K562 (cell line): ENCODE measurements around the gene CSTB. TPM values are rescaled to one million over a fixed set of nuclear protein-coding genes. Genes with fewer than 3 reads are reported as not detected.

Experiments used
- ATAC-seq: fragments of 200-7000 bp; cut with Tn5 transposase; 3 replicates; pipeline ENCODE4 v1.9.1; 2020; ENCODE audit warnings: moderate library complexity
- BruUV-seq: library from RNA; stranded (reverse); fragments of 400-500 nt; replicated peaks from 2 replicates; lab custom pipeline; 2021; lab: Mats Ljungman, UMichigan
- CTCF ChIA-PET: fragments of 300-600 bp; formaldehyde crosslinking; extraction: SDS; loops from one replicate; lab custom pipeline; 2021; ENCODE audit warnings: low intra/inter-chr PET ratio; lab: Yijun Ruan, JAX
- POLR2A ChIA-PET: fragments of 300-600, 350-650 bp; sonication (Branson Sonifier 250); formaldehyde crosslinking; extraction: SDS; loops from one replicate; lab custom pipeline; 2021; ENCODE audit warnings: antibody characterized with exemption, inconsistent platforms; lab: Yijun Ruan, JAX
- DNase-seq, 4 experiments: peaks; one replicate each; pipeline versions ENCODE4 v3.0.0 to v3.0.0-alpha.2; 2011 to 2018; ENCODE audit warnings: low spot score in 3 of 4, mixed read lengths in 3 of 4; ENCODE audit errors: extremely low read depth in 1 of 4
- FAIRE-seq: peaks from 2 replicates; lab custom pipeline; 2011; peaks lifted over from hg19 to GRCh38; lab: Jason Lieb, UNC
- H2AFZ ChIP-seq: 2 replicates; pipeline ENCODE4 v1.6.0; 2011; ENCODE audit warnings: low read depth, low read length, control low read depth, inconsistent platforms
- H3K27ac ChIP-seq: fragments of 200-600 bp; 3 replicates; pipeline ENCODE4 v1.8.0; 2011; ENCODE audit warnings: low read depth, mild to moderate bottlenecking, control low read depth, inconsistent platforms, low read length, moderate library complexity, mixed read lengths; ENCODE audit errors: extremely low read depth
- H3K27me3 ChIP-seq, 2 experiments: fragments of 300-600 bp in 1 of 2; 2 replicates in 1 of 2; 3 replicates in 1 of 2; pipeline versions ENCODE4 v1.6.0 to v1.8.0; 2011; ENCODE audit warnings: inconsistent platforms in 2 of 2, low read length in 2 of 2, mild to moderate bottlenecking in 1 of 2, mixed read lengths in 1 of 2, moderate library complexity in 1 of 2; ENCODE audit not compliant: control insufficient read depth in 2 of 2, insufficient read depth in 2 of 2
- H3K36me3 ChIP-seq: fragments of 300-600 bp; 3 replicates; pipeline ENCODE4 v1.8.0; 2011; ENCODE audit warnings: mild to moderate bottlenecking, low read length, inconsistent platforms; ENCODE audit not compliant: control insufficient read depth, insufficient read depth
- H3K4me1 ChIP-seq, 2 experiments: fragments of 200-600 bp in 1 of 2; replicated peaks in 1 of 2; 2 replicates in 1 of 2; 3 replicates in 1 of 2; pipeline versions ENCODE4 v1.5.1 to v1.8.0; 2011; ENCODE audit warnings: inconsistent platforms in 2 of 2, low read length in 2 of 2, mild to moderate bottlenecking in 1 of 2, mixed read lengths in 1 of 2, moderate library complexity in 1 of 2; ENCODE audit not compliant: control insufficient read depth in 2 of 2, insufficient read depth in 2 of 2
- H3K4me2 ChIP-seq: 2 replicates; pipeline ENCODE4 v1.6.1; 2011; ENCODE audit warnings: low read length, control low read depth, inconsistent platforms, mixed read lengths; ENCODE audit not compliant: insufficient read depth
- H3K4me3 ChIP-seq: fragments of 200-600 bp; sonication (generic), shearing (Covaris generic); 2 replicates; pipeline ENCODE4 v1.5.1; 2016; ENCODE audit warnings: control low read depth, inconsistent platforms
- H3K79me2 ChIP-seq: fragments of 200-600 bp; 3 replicates; pipeline ENCODE4 v1.8.0; 2011; ENCODE audit warnings: low read length, inconsistent platforms; ENCODE audit not compliant: control insufficient read depth, insufficient read depth
- H3K9ac ChIP-seq, 2 experiments: 2 replicates each; pipeline versions ENCODE4 v1.6.0 to v1.6.1; 2011; ENCODE audit warnings: low read depth in 2 of 2, low read length in 2 of 2, control low read depth in 1 of 2, inconsistent platforms in 1 of 2, mild to moderate bottlenecking in 1 of 2, mixed read lengths in 1 of 2; ENCODE audit not compliant: insufficient read depth in 1 of 2
- H3K9me1 ChIP-seq: one replicate; pipeline ENCODE4 v1.6.0; 2011; ENCODE audit warnings: inconsistent platforms, mild to moderate bottlenecking, low read length, moderate library complexity; ENCODE audit not compliant: control insufficient read depth, insufficient read depth
- H3K9me3 ChIP-seq: replicated peaks from 2 replicates; pipeline ENCODE4 v1.5.1; 2011; ENCODE audit warnings: low read depth, low read length, inconsistent platforms; ENCODE audit not compliant: control insufficient read depth, insufficient read depth
- H4K20me1 ChIP-seq: replicated peaks from 2 replicates; pipeline ENCODE4 v1.6.1; 2011; ENCODE audit warnings: low read length, inconsistent platforms, mixed read lengths; ENCODE audit not compliant: control insufficient read depth, insufficient read depth
- ADNP ChIP-seq: fragments of 200-800 bp; sonication (Bioruptor generic); IDR thresholded peaks from 2 replicates; pipeline ENCODE4 v1.6.1; 2016; ENCODE audit warnings: missing genetic modification characterization, missing compliant biosample characterization
- BCLAF1 ChIP-seq, 2 experiments: fragments of 450-650 bp in 1 of 2; IDR thresholded peaks; 2 replicates each; pipeline ENCODE4 v1.6.1; 2011 to 2017; ENCODE audit warnings: low read depth in 2 of 2, antibody characterized with exemption in 1 of 2, borderline replicate concordance in 1 of 2, low read length in 1 of 2, mild to moderate bottlenecking in 1 of 2, mixed read lengths in 1 of 2; ENCODE audit not compliant: control insufficient read depth in 1 of 2
- CBX1 ChIP-seq: sonication (generic); IDR thresholded peaks from 2 replicates; pipeline ENCODE4 v1.6.1; 2016; ENCODE audit warnings: antibody characterized with exemption, low read depth, mild to moderate bottlenecking
- CBX3 ChIP-seq, 2 experiments: IDR thresholded peaks; 1 replicate in 1 of 2; 2 replicates in 1 of 2; pipeline ENCODE4 v1.6.1; 2012; ENCODE audit warnings: inconsistent platforms in 2 of 2, low read length in 2 of 2, borderline replicate concordance in 1 of 2, control low read depth in 1 of 2
- FOXJ2 ChIP-seq: fragments of 200-800 bp; sonication (Bioruptor generic); IDR thresholded peaks from 2 replicates; pipeline ENCODE4 v1.6.1; 2016; ENCODE audit warnings: missing genetic modification characterization, missing compliant biosample characterization
- HMG20A ChIP-seq: fragments of 450-650 bp; formaldehyde crosslinking; conservative IDR thresholded peaks from 2 replicates; pipeline ENCODE4 v1.4.0; 2020; ENCODE audit warnings: mild to moderate bottlenecking, mixed read lengths
- KDM1A ChIP-seq, 2 experiments: fragments of 450-650 bp; IDR thresholded peaks; 2 replicates each; pipeline ENCODE4 v1.6.1; 2016; ENCODE audit warnings: mild to moderate bottlenecking in 2 of 2
- KLF1 ChIP-seq: fragments of 450-650 bp; IDR thresholded peaks from 2 replicates; pipeline ENCODE4 v1.6.1; 2016; ENCODE audit warnings: missing genetic modification characterization, missing compliant biosample characterization
- LARP7 ChIP-seq: fragments of 450-650 bp; IDR thresholded peaks from 2 replicates; pipeline ENCODE4 v1.6.1; 2016
- NFE2 ChIP-seq: IDR thresholded peaks from 2 replicates; pipeline ENCODE4 v1.6.1; 2014; ENCODE audit warnings: antibody characterized with exemption, low read depth
- NR4A1 ChIP-seq, 2 experiments: fragments of 250-450 bp in 1 of 2; fragments of 450-650 bp in 1 of 2; sonication (Bioruptor Pico) in 1 of 2; IDR thresholded peaks; 2 replicates each; pipeline versions ENCODE4 v1.4.0 to v1.6.1; 2016 to 2020; ENCODE audit warnings: mild to moderate bottlenecking in 2 of 2, missing compliant biosample characterization in 1 of 2, missing genetic modification characterization in 1 of 2, moderate library complexity in 1 of 2
- RCOR1 ChIP-seq, 2 experiments: IDR thresholded peaks; 2 replicates each; pipeline ENCODE4 v1.6.1; 2012; ENCODE audit warnings: low read depth in 2 of 2, low read length in 2 of 2, borderline replicate concordance in 1 of 2, improper control_type of control experiment in 1 of 2
- SMAD2 ChIP-seq: fragments of 150-350 bp; IDR thresholded peaks from 2 replicates; pipeline ENCODE4 v1.6.1; 2014; ENCODE audit warnings: low read depth, mild to moderate bottlenecking, low read length
- TCF7 ChIP-seq: sonication (generic); IDR thresholded peaks from 2 replicates; pipeline ENCODE4 v1.6.1; 2016; ENCODE audit warnings: antibody characterized with exemption, borderline replicate concordance
- ZFP30 ChIP-seq: fragments of 250-450 bp; sonication (Bioruptor Pico); IDR thresholded peaks from 2 replicates; pipeline ENCODE4 v1.8.0; 2022; ENCODE audit warnings: moderate library complexity, mild to moderate bottlenecking, inconsistent platforms, borderline replicate concordance
- ZFX ChIP-seq: sonication (generic); formaldehyde crosslinking; IDR thresholded peaks from 2 replicates; pipeline ENCODE4 v1.8.0; 2022; ENCODE audit warnings: mild to moderate bottlenecking, missing genetic modification reagents, moderate library complexity
- ZKSCAN8 ChIP-seq: fragments of 200-800 bp; sonication (Bioruptor generic); IDR thresholded peaks from 2 replicates; pipeline ENCODE4 v1.6.1; 2016; ENCODE audit warnings: missing genetic modification characterization, missing compliant biosample characterization
- ZNF57 ChIP-seq: fragments of 450-650 bp; formaldehyde crosslinking; IDR thresholded peaks from 2 replicates; pipeline ENCODE4 v1.4.0; 2020; ENCODE audit warnings: mild to moderate bottlenecking, moderate library complexity
- WGBS: fragments of 100-300 bp; shearing (Covaris generic); methylation state at CpG from one replicate; pipeline ENCODE4 v1.1.6; 2016; ENCODE audit warnings: low coverage, mixed read lengths; ENCODE audit not compliant: insufficient coverage; ENCODE audit errors: missing lambda C conversion rate; 5-methylcytosine and 5-hydroxymethylcytosine counted together
- in situ Hi-C: fragments of 300-500 bp; cut with MboI; formaldehyde crosslinking; loops from 4 replicates; pipeline ENCODE4 v1.15.0; 2018; ENCODE audit warnings: inconsistent platforms, mixed read lengths
- intact Hi-C: fragments of 100-400 bp; cut with micrococcal nuclease; formaldehyde crosslinking; loops from 2 replicates; pipeline ENCODE4 v1.14.2; 2022
- polyA plus RNA-seq, 8 experiments: library from polyadenylated mRNA; depleted of rRNA in 4 of 8; stranded (reverse) in 5 of 8; unstranded in 3 of 8; fragments of >200 nt; fragmentation: Nextera tagmentation in 2 of 8; fragmentation: Illumina TruSeq in 1 of 8; extraction: Ambion mirVana in 2 of 8; extraction: Trizol in 1 of 8; gene quantifications; 2 replicates each; pipeline versions ENCODE4 v1.2.1 to v1.2.3, GENCODE V29; 2011 to 2014; ENCODE audit warnings: inconsistent platforms in 1 of 8, missing spikeins in 1 of 8
- total RNA-seq, 7 experiments: library from RNA; depleted of rRNA in 6 of 7; stranded (reverse); fragments of >200 nt in 6 of 7; fragmentation: Illumina TruSeq in 2 of 7; extraction: Trizol in 2 of 7; gene quantifications; 2 replicates each; pipeline versions ENCODE4 v1.2.1 to v1.2.3, GENCODE V29; 2011 to 2021; ENCODE audit warnings: low replicate concordance in 1 of 7

CSTB gene
- total and polyA plus RNA-seq, 9 of the 15 experiments (the other 6 are each of a cell fraction or from before 2014, with no cell fraction given), result 12.4 to 65.0 (median 31.7) TPM

- TF ChIP-seq ZFX (CRISPR knock-in tag) (peak; percentile 77), BCLAF1 (IDR thresholded peaks at IDR 0.05; ENCODE audit: borderline replicate concordance in 1 of 2, control insufficient read depth in 1 of 2, low read depth in 2 of 2, low read length in 1 of 2) (no peak)
These were observed at the start of gene CSTB (continued) for GRCh38 chr21:43775795-43776430.

DNA sequence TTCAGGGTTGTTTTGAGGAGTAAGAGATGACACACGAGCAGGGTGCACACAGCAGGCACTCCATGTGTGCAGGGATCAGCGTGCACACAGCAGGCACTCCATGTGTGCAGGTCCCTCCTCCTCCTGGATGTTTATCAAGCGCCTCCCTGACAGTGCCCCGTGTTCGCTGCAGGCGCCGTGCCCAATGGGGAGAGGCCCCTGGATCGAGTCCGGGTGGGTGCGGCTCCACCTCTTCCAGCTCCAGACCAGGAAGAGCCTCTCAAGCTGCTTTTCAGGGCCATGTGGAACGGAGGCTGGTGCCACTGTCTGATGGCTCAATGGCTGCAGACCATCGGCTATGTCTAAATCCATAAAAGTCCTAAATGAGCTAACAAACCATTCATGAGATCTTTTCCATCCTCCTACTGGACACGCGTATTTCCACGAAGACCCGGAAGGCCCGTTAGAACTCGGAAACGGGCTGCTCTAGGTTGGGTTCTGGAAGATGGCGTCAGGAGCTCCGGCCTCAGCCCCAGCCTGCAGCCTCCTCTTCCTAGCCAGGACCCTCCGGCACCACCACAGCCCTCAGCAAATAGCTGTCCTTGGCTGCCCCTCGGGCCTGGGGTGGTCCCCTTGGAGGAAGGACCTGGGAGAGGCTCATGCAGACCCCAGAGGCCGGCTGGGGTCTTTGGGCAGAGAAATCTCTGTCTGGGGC, 49.3 kb upstream of the CSTB start:
- no peak overlapping the region for H3K27ac ChIP-seq
- H3K9me3 ChIP-seq, result no peaks in the 10 kb centered on the region
- WGBS, result 79% methylated on average over 24 of the region's 24 CpGs
- ChIA-PET CTCF (no interaction called here), POLR2A (interaction anchor here (0.8 to 1.9 kb wide), 6 partner anchors 9 to 925 kb away, joined by 3 to 7 read pairs (median 4); no protein-coding TSS in a partner anchor)
- no peak for ATAC-seq
- peaks cover 5% of the 10 kb centered on the region; the same call in 1 of the 2 replicates for H4K20me1 ChIP-seq
- H3K27me3 ChIP-seq, result no peaks in the 10 kb centered on the region
- H3K9me1 ChIP-seq, result no peaks in the 10 kb centered on the region
- H3K9ac ChIP-seq, result peak overlapping the region in 1 of 2 experiments; percentile 31; a peak in 1 of 4 replicates
- intact Hi-C loops, result no loop called here
- H3K79me2 ChIP-seq, result no peaks in the 10 kb centered on the region
- in situ Hi-C loops, result no loop called here
- no TSS peak for BruUV-seq
- no peak for DNase-seq
- H3K4me1 ChIP-seq, result peaks cover 19 to 49% of the 10 kb centered on the region in 2 experiments
- H3K4me3 ChIP-seq, result no peak overlapping the region
- FAIRE-seq, result no peak
- no peaks in the 10 kb centered on the region for H3K36me3 ChIP-seq
- H3K4me2 ChIP-seq, result no peak overlapping the region
- H2AFZ ChIP-seq, result no peak overlapping the region
- TF ChIP-seq ZFP30 (no peak), ZKSCAN8 (peak; percentile 100), KDM1A (IDR thresholded peaks at IDR 0.05) (peak in 1 of 2 experiments; percentile 54; a peak in 1 of 4 replicates), NR4A1 (CRISPR knock-in tag; IDR thresholded peaks at IDR 0.05) (no peak), NR4A1 (tag; IDR thresholded peaks at IDR 0.05) (no peak), TCF7 (no peak), ADNP (tag) (no peak), CBX1 (0 out of 2 replicates have a peak, but pooled peaks have one; percentile 25), FOXJ2 (tag) (no peak), NFE2 (no peak), KLF1 (tag) (no peak), HMG20A (CRISPR knock-in tag) (no peak), RCOR1 (IDR thresholded peaks at IDR 0.05; ENCODE audit: borderline replicate concordance in 1 of 2, low read depth in 2 of 2, low read length in 2 of 2) (peak in 1 of 2 experiments; percentile 34; a peak in 1 of 4 replicates), CBX3 (IDR thresholded peaks at IDR 0.05; ENCODE audit: borderline replicate concordance in 1 of 2, low read length in 2 of 2) (no peak), LARP7 (no peak), ZNF57 (CRISPR knock-in tag) (no peak), SMAD2 (no peak)
